Panc1 (cell line): ENCODE measurements around the gene BBS1. TPM values are rescaled to one million over a fixed set of nuclear protein-coding genes. Genes with fewer than 3 reads are reported as not detected.

Experiments
- ATAC-seq: fragments of 200-7000 bp; cut with Tn5 transposase; 2 replicates; pipeline ENCODE4 v1.9.1; 2020; ENCODE audit warnings: mild to moderate bottlenecking, moderate library complexity
- BruUV-seq: library from RNA; stranded (reverse); fragments of 400-500 nt; replicated peaks from 2 replicates; lab custom pipeline; 2021; lab: Mats Ljungman, UMichigan
- CTCF ChIA-PET: fragments of 300-600 bp; sonication (Branson Sonifier 250); formaldehyde crosslinking; loops from one replicate; lab custom pipeline; 2022; ENCODE audit warnings: antibody characterized with exemption; lab: Charles Lee
- POLR2A ChIA-PET: fragments of 300-600 bp; sonication (Branson Sonifier 250); formaldehyde crosslinking; loops from one replicate; lab custom pipeline; 2022; ENCODE audit warnings: antibody characterized with exemption; lab: Charles Lee
- DNase-seq: peaks from one replicate; pipeline ENCODE4 v3.0.0-alpha.2; 2010; ENCODE audit warnings: low read depth, low spot score
- H3K27ac ChIP-seq: 2 replicates; pipeline ENCODE4 v1.5.1; 2011; ENCODE audit warnings: mild to moderate bottlenecking, low read length, inconsistent platforms
- H3K27me3 ChIP-seq: fragments of 200-500 bp; sonication (Bioruptor generic); 2 replicates; pipeline ENCODE4 v1.6.0; 2014; ENCODE audit warnings: low read length, inconsistent platforms; ENCODE audit not compliant: control insufficient read depth, insufficient read depth
- H3K36me3 ChIP-seq: fragments of 200-500 bp; sonication (Bioruptor generic); 2 replicates; pipeline ENCODE4 v1.5.1; 2014; ENCODE audit warnings: inconsistent platforms, mild to moderate bottlenecking, low read length, moderate library complexity; ENCODE audit not compliant: control insufficient read depth, insufficient read depth
- H3K4me1 ChIP-seq: 2 replicates; pipeline ENCODE4 v1.5.1; 2011; ENCODE audit warnings: inconsistent platforms, mild to moderate bottlenecking, low read length, moderate library complexity; ENCODE audit not compliant: control insufficient read depth, insufficient read depth
- H3K4me3 ChIP-seq, 2 experiments: 2 replicates each; pipeline ENCODE4 v1.5.1; 2011 to 2012; ENCODE audit warnings: low read depth in 2 of 2, low read length in 2 of 2, mild to moderate bottlenecking in 2 of 2, inconsistent platforms in 1 of 2, moderate library complexity in 1 of 2
- H3K9me3 ChIP-seq: fragments of 200-500 bp; sonication (Bioruptor generic); 2 replicates; pipeline ENCODE4 v1.5.1; 2014; ENCODE audit warnings: low read depth, mild to moderate bottlenecking, inconsistent platforms, low read length, moderate library complexity; ENCODE audit not compliant: control insufficient read depth, insufficient read depth
- POLR2AphosphoS5 ChIP-seq: IDR thresholded peaks from 2 replicates; pipeline ENCODE4 v1.6.1; 2012; ENCODE audit warnings: mild to moderate bottlenecking, low read depth, low read length, moderate library complexity
- SIN3A ChIP-seq: IDR thresholded peaks from 2 replicates; pipeline ENCODE4 v1.6.1; 2012; ENCODE audit warnings: low read depth, mild to moderate bottlenecking, low read length, moderate library complexity, borderline replicate concordance; ENCODE audit not compliant: insufficient read depth
- TCF7L2 ChIP-seq: IDR thresholded peaks from 2 replicates; pipeline ENCODE4 v1.6.1; 2011; ENCODE audit warnings: mild to moderate bottlenecking, low read depth, low read length, inconsistent platforms
- in situ Hi-C: cut with HindIII; loops from 2 replicates; pipeline ENCODE4 v1.10.0; 2016; ENCODE audit warnings: low sequenced_read_pairs, low pct_unique_long_range_greater_than_20kb
- intact Hi-C: fragments of 100-400 bp; cut with micrococcal nuclease; formaldehyde crosslinking; loops from one replicate; pipeline ENCODE4 v1.10.0; 2022; ENCODE audit not compliant: unreplicated experiment
- total RNA-seq: library from RNA; stranded (reverse); gene quantifications from one replicate; pipeline ENCODE4 v1.2.1, GENCODE V29; 2021; ENCODE audit not compliant: unreplicated experiment
- TF ChIP-seq, protein P1 (sequence below): fragments of 450-650 bp; IDR thresholded peaks from 2 replicates; pipeline ENCODE4 v1.5.1; 2017; ENCODE audit warnings: mild to moderate bottlenecking
- TF ChIP-seq, protein P2 (sequence below), 2 experiments: IDR thresholded peaks; 2 replicates each; pipeline ENCODE4 v1.6.1; 2011 to 2012; ENCODE audit warnings: low read depth in 2 of 2, control low read depth in 1 of 2, low read length in 1 of 2, mild to moderate bottlenecking in 1 of 2, moderate library complexity in 1 of 2; ENCODE audit not compliant: insufficient read depth in 1 of 2

BBS1 gene
- total RNA-seq, 1 experiment from 2014 or later: 26.9 TPM

DNA sequence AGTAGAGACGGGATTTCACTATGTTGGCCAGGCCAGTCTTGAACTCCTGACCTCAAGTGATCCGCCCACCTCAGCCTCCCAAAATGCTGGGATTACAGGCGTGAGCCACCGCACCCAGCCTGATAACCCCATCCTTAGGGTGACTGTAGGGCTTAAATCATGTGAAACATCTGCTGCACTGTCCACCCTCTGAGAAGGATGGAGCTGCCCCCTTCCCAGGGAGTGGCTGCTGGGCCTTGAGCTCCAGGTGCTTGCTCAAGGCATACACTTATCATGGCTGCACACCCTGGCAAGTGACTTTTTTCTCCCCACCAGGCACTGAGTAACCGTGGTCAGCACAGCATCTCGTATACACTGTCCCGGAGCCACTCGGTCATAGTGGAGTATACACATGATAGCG is 38.4 kb upstream of the BBS1 start:
- CTCF ChIA-PET: interaction anchor here (0.6 kb wide), 3 partner anchors 13 to 426 kb away, joined by 5 to 6 read pairs (median 5); no protein-coding TSS in a partner anchor
- intact Hi-C loops: no loop called here
- Histone ChIP-seq H3K4me3 (no peak overlapping the region), H3K4me1 (peaks cover 8% of the 10 kb centered on the region), H3K9me3 (no peaks in the 10 kb centered on the region), H3K27ac (no peak overlapping the region), H3K27me3 (no peaks in the 10 kb centered on the region), H3K36me3 (no peaks in the 10 kb centered on the region)
- no TSS peak for BruUV-seq
- no peak for TF ChIP-seq TCF7L2
- TF ChIP-seq SIN3A: no peak
- TF ChIP-seq, protein P1, sequence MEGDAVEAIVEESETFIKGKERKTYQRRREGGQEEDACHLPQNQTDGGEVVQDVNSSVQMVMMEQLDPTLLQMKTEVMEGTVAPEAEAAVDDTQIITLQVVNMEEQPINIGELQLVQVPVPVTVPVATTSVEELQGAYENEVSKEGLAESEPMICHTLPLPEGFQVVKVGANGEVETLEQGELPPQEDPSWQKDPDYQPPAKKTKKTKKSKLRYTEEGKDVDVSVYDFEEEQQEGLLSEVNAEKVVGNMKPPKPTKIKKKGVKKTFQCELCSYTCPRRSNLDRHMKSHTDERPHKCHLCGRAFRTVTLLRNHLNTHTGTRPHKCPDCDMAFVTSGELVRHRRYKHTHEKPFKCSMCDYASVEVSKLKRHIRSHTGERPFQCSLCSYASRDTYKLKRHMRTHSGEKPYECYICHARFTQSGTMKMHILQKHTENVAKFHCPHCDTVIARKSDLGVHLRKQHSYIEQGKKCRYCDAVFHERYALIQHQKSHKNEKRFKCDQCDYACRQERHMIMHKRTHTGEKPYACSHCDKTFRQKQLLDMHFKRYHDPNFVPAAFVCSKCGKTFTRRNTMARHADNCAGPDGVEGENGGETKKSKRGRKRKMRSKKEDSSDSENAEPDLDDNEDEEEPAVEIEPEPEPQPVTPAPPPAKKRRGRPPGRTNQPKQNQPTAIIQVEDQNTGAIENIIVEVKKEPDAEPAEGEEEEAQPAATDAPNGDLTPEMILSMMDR: no peak
- TF ChIP-seq, protein P2, sequence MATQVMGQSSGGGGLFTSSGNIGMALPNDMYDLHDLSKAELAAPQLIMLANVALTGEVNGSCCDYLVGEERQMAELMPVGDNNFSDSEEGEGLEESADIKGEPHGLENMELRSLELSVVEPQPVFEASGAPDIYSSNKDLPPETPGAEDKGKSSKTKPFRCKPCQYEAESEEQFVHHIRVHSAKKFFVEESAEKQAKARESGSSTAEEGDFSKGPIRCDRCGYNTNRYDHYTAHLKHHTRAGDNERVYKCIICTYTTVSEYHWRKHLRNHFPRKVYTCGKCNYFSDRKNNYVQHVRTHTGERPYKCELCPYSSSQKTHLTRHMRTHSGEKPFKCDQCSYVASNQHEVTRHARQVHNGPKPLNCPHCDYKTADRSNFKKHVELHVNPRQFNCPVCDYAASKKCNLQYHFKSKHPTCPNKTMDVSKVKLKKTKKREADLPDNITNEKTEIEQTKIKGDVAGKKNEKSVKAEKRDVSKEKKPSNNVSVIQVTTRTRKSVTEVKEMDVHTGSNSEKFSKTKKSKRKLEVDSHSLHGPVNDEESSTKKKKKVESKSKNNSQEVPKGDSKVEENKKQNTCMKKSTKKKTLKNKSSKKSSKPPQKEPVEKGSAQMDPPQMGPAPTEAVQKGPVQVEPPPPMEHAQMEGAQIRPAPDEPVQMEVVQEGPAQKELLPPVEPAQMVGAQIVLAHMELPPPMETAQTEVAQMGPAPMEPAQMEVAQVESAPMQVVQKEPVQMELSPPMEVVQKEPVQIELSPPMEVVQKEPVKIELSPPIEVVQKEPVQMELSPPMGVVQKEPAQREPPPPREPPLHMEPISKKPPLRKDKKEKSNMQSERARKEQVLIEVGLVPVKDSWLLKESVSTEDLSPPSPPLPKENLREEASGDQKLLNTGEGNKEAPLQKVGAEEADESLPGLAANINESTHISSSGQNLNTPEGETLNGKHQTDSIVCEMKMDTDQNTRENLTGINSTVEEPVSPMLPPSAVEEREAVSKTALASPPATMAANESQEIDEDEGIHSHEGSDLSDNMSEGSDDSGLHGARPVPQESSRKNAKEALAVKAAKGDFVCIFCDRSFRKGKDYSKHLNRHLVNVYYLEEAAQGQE (IDR thresholded peaks at IDR 0.05; ENCODE audit: insufficient read depth in 1 of 2, low read depth in 2 of 2, low read length in 1 of 2): no peak
- TF ChIP-seq POLR2AphosphoS5: no peak
- POLR2A ChIA-PET: no interaction called here
- ATAC-seq: no peak
- in situ Hi-C loops: no loop called here
- DNase-seq: no peak

DNA sequence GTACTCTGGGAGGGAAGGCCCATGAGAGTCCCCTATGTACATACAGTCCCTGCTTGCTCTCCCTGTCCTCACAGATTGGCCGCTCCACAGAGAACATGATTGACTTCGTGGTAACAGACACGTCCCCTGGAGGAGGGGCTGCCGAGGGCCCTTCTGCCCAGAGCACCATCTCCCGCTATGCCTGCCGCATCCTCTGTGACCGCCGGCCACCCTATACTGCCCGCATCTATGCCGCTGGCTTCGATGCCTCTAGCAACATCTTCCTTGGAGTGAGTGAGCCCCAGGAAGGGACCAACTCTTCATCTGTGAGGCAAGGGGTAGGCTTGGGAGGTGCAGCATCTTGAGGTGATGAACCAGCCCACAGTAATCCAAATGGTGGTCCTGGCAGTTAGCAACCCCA is 37.3 kb upstream of the BBS1 start:
- BruUV-seq: no TSS peak
- no peak overlapping the region for H3K4me3 ChIP-seq

More for the DNA sequence above, 37.3 kb upstream of the BBS1 start:
- Histone ChIP-seq H3K27ac (no peak overlapping the region), H3K36me3 (no peaks in the 10 kb centered on the region), H3K9me3 (no peaks in the 10 kb centered on the region), H3K27me3 (no peaks in the 10 kb centered on the region), H3K4me1 (no peaks in the 10 kb centered on the region)
- no peak for ATAC-seq
- in situ Hi-C loops: no loop called here
- no peak for DNase-seq
- intact Hi-C loops: no loop called here
- CTCF ChIA-PET: no interaction called here
- TF ChIP-seq, protein P2 (IDR thresholded peaks at IDR 0.05; ENCODE audit: insufficient read depth in 1 of 2, low read depth in 2 of 2, low read length in 1 of 2): no peak
- TF ChIP-seq SIN3A (no peak), TCF7L2 (no peak), POLR2AphosphoS5 (no peak)
- TF ChIP-seq, protein P1: no peak
- POLR2A ChIA-PET: no interaction called here
